ENCODE results near the gene KIF26A.

GRCh38 chr14:104174051-104174450, 35.7 kb downstream of the KIF26A start:
- TF ChIP-seq CTCF (conservative IDR thresholded peaks at IDR 0.05) (no peak), ZFX (IDR thresholded peaks at IDR 0.05) (no peak)
